GM18873 (cell line): Measurements from ENCODE around the gene USH1C.

Source experiments
- ATAC-seq: cut with Tn5 transposase; IDR thresholded peaks from one replicate; pipeline ENCODE4 v1.9.1; 2021; ENCODE audit warnings: mild to moderate bottlenecking, moderate library complexity, moderate number of reproducible peaks; ENCODE audit not compliant: unreplicated experiment, low FRiP score

Gene USH1C

DNA sequence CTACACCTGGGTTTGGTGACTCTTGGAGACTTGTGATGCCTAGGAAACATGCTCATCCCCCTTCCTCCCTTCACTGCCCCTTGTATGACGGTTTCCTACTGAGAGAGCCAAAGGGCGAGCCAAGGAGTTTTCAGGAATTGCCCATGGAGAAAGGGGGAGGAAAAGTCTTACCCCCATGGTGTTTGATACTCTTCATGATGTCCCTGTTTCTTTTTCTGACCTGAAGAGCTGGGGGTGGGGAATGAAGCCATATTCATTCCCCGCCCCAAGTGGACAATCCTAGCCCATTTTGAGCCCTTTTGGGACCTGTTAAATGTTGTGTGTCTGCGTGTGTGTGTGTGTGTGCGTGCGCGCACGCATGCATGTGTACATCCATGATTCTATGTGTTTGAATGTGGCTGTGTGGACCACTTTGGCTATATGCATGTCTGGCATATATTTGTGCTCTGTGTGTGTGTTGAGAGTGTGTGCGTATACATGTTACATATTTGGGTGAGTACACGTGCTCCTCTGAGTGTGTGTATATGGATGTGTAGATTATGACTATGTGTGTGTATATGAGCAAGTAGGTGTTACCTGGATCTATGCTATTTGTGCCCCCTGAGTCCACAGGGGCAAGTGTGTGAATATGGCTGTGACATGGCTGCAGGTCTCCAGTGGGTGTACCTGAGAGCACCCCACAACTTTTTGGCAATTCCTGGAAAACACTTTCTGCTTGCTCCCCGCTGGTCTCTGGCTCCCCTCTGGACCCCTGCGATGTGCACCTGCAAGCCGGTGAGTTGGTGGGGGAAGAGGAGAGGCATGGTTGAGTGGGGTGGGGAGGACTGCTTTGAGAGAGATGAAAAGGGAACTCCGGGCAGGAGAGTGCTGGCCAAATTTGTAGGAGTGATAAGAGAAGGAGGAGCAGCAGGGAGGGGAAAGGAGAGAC is 27.5 kb upstream of the USH1C start:
- no peak for ATAC-seq

GRCh38 chr11:17570034-17570433 is 25.8 kb upstream of the USH1C start:
- no peak for ATAC-seq

- no peak for ATAC-seq
Observed at GRCh38 chr11:17568944-17569343, 24.7 kb upstream of the USH1C start.

GRCh38 chr11:17564687-17565042 is 20.4 kb upstream of the USH1C start:
- ATAC-seq = no peak

- no peak for ATAC-seq
Observed at GRCh38 chr11:17563961-17564686, 19.9 kb upstream of the USH1C start.

GRCh38 chr11:17563231-17563646 is 19.0 kb upstream of the USH1C start:
- no peak for ATAC-seq

DNA sequence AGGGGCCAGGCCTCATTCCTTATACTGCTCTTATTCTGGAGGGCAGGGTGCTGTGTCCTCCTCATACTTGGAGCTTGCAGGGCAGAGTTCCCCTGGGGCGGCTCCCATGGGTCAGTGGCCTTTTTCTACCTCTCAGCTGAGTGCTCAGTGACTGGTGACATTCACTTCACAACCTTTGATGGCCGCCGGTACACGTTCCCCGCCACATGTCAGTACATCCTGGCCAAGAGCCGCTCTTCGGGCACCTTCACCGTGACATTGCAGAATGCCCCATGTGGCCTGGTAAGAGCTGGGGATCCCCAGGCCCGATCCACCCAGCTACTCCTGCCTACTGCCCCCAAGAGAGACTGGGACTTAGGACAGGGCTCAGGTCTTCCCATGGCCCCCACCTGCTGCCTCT is 17.3 kb upstream of the USH1C start:
- ATAC-seq = no peak

DNA sequence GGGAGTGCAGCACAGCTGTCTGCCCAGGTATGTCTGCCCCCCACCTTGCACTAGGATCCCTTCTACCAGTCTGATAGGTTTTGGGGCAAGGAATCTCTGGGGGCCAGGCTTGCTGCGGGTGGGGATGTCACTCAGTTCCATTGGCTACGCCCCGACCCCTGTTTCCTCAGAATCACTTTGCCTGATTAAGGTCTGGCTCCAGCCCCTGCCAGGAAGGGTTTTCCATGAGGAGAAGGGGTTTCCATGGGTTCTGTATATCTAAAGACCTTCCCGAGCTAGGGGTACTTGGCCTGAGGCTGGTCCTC is 16.8 kb upstream of the USH1C start:
- no peak for ATAC-seq

DNA sequence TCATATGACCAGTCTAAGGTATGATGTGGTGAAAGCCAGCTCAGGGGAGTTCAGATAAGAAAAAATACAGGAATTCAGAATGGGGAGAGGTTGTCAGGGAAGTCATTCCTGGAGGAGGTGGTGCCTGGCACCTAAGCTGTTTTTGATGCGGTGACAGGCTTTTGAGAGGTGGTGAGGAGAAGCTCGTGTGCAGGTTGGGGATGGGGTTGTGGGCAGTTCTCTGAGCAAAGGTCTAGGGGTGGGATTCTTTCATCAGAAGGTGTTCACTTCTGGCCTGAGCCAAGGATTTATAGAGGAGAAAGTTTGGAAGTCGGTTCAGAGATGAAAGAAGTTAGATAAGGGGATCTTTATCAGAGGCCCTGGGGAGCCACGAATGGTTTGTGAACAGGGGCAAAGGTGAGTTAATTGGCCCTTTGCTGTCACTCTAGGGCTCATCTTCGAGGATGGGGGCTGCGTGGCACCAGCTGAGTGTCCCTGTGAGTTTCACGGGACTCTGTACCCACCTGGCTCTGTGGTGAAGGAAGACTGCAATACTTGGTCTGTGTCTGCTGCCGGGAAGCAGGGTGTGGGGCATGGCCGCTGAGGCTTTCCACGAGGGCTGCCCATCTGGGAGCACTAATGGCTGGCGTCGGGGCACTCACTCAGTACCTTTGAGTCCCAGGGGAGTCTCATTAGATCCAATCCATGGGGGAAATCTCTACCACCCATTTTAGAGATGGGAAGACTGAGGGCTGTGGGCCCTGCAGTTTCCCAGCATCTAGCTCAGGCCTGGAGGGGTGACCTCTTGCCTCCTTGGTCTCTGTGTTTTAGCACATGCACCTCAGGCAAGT is 16.3 kb upstream of the USH1C start:
- ATAC-seq = no peak

DNA sequence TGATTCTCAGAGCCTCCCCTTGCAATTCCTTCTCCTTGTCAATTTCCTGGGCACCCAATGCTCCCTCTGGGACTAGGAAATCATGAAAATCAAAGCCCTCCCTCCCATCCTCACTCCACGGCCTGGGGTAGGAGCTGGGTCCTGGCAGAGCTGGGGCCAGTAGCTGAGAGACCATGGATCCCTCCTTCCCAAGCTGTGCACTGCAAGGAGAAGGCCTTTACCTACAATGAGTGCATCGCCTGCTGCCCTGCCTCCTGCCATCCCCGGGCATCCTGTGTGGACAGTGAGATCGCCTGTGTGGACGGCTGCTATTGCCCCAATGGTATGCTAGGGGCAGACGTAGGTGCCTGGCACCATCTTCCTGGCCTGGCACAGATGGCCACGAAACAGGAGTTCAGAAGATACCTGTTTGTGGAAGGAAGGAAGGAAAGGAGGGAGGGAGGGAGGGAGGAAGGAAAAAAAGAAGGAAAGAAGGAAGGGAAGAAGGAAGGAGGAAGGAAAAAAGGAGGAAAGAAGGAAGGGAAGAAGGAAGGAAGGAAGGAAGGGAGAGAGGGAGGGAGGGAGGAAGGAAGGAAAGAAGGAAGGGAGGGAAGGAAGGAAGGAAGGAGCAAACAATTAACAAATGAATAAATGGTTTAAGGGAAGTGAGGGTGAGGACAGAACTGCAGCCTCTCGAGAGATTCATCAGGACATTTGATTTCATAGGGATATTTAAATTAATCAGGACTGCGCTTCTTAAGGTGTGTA is 15.3 kb upstream of the USH1C start:
- no peak for ATAC-seq

- no peak for ATAC-seq
Observed at GRCh38 chr11:17558916-17559315, 14.7 kb upstream of the USH1C start.

DNA sequence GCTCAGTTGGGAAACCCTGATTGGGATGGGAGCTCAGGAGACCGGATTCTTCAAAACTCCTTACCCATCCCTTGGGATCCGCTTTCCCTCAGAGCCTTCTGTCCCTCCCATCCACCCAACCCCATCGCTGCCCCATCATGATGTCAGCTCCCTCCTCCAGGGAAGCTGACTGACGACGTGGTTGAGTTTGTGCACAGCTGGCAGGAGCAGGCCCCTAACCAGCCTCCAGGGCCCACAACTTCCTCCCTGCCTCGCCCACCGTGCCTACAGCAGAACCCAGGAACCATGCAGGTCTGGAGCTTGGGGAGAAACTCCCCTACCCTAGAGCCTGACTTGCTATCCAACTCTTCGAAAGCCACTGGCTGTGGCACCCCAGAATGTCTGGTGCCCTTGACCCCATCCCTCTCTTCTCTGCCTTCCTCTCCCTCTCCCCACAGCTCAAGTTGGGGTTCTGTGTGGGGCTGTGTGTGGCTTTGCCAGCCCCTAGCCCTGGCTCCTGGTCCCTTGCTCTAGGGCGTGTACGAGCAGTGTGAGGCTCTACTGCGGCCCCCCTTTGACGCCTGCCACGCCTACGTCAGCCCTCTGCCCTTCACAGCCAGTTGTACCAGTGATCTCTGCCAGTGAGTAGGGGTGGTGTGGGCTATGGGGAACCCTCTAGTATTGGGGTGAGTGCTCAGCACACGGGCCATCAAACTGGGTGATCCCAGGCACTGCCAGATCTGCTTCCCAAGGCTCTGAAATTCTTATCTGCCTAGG is 14.0 kb upstream of the USH1C start:
- ATAC-seq = no peak

DNA sequence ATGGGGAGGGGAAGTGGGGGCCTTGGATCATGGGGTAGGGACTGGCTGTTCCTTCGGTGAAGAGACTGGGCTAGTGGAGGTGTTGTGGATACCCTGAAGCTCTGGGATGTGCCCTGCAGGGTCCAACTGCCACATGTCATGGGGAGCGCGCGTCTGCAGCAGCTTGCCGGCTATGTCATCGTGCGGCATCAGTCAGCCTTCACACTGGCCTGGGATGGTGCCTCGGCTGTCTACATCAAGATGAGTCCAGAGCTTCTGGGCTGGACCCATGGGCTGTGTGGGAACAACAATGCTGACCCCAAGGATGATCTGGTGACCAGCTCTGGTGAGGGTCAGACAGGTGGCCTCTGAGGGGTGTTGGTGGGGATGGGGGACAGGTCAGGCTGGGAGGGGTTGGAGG is 12.8 kb upstream of the USH1C start:
- no peak for ATAC-seq

GRCh38 chr11:17554487-17554886 is 10.3 kb upstream of the USH1C start:
- no peak for ATAC-seq

GRCh38 chr11:17553249-17553546 is 9.0 kb upstream of the USH1C start:
- no peak for ATAC-seq

- ATAC-seq = no peak
Observed at GRCh38 chr11:17552392-17553248, 8.4 kb upstream of the USH1C start.

DNA sequence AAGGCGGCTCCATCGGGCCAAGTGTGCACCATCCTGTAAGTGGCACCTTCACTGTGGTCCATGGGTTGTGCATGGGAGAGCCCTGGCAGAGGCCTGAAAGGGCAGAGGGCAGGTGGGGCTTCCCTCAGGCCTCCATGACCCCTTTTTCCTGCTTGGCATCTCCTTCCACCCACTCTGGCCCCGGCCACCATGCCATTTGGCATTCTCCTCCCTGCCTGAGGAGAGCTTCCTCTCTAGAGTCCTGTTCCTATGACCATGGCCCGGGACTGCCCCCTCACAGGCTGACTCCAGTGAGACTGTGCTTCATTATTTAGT is 7.8 kb upstream of the USH1C start:
- no peak for ATAC-seq

DNA sequence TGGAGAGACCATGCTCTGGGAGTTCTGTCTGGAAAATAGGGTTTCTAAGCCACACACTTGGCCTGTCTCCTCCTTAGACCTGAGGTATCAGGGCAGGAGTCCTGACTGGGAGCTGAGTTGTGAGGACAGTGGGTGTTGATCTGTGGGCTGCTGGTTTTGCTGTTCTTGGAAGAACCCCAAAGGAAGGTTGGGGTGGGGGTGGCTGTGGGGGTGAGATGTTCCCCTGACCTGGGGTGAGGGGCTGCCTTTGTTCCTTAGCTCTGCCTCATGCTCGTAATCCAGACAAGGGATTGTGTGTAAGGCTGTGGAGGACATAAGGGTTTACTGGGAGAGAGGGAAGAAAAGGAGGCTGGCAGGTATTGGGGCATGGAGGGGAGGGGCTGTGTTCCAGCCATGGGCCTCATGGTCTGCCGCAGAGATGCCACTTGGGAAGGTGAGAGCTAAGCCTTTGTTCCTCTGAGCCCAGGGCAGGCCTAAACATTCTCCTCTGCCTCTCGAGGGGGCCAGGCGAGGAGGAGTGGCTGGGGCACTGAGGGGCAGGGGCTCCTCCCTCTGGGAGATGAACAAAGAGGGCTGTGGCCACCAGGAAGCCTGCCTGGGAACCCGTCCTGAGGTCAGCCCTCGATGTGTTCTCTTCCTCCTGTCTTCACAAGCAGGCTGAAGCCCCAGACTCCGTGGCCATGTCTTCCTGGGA is 7.3 kb upstream of the USH1C start:
- no peak for ATAC-seq
